ENCODE measurements around the gene JDP2. TPM values are rescaled to one million over a fixed set of nuclear protein-coding genes. Genes with fewer than 3 reads are reported as not detected.

JDP2 gene
- total and polyA plus RNA-seq, 2 donors (not counting 1 experiment from before 2014, with no cell fraction given): 7.9 to 17.9 TPM

- H3K27me3 Mint-ChIP-seq: no peaks in the 10 kb centered on the region
- WGBS (ENCODE audit: insufficient coverage): 88% methylated on average over 14 of the region's 25 CpGs
- Histone ChIP-seq H3K27ac (ENCODE audit: low read length in 2 of 2) (peak overlapping the region in 1 of 2 donors; percentile 71), H3K4me1 (ENCODE audit: control insufficient read depth in 2 of 2, insufficient read depth in 2 of 2, low read length in 2 of 2) (peaks cover 14 to 32% of the 10 kb centered on the region in 2 donors), H3K27me3 (replicated peaks in 1 of 4; ENCODE audit: control extremely low read depth in 1 of 4, control insufficient read depth in 3 of 4, insufficient read depth in 4 of 4, low read length in 3 of 4) (no peaks in the 10 kb centered on the region), H3K36me3 (replicated peaks in 1 of 2; ENCODE audit: control extremely low read depth in 1 of 2, control insufficient read depth in 1 of 2, extremely low read depth in 1 of 2, insufficient read depth in 2 of 2, low read length in 1 of 2) (peaks cover 0 to 30% of the 10 kb centered on the region in 2 experiments), H3K9ac (ENCODE audit: low read length) (no peak overlapping the region), H3K9me3 (ENCODE audit: control extremely low read depth in 1 of 3, control insufficient read depth in 2 of 3, insufficient read depth in 1 of 3, low read length in 2 of 3) (no peaks in the 10 kb centered on the region), H3K4me3 (ENCODE audit: control extremely low read depth in 1 of 5, extremely low read depth in 1 of 5, insufficient read depth in 1 of 5, low read depth in 2 of 5, low read length in 4 of 5) (no peak overlapping the region), H3K79me2 (ENCODE audit: control insufficient read depth, insufficient read depth, low read length) (no peaks in the 10 kb centered on the region), H4K20me1 (ENCODE audit: control insufficient read depth, insufficient read depth, low read length, poor library complexity, severe bottlenecking) (no peaks in the 10 kb centered on the region), H3K4me2 (replicated peaks; ENCODE audit: low read depth, low read length, poor library complexity, severe bottlenecking) (no peak overlapping the region), H2AFZ (ENCODE audit: insufficient read depth, low read depth, low read length, poor library complexity, severe bottlenecking) (no peak overlapping the region)
- H3K9me3 Mint-ChIP-seq (ENCODE audit: insufficient read depth): no peaks in the 10 kb centered on the region
- ATAC-seq (ENCODE audit: low read depth): no peak
- peak overlapping the region; percentile 97 for H3K27ac Mint-ChIP-seq
- TF ChIP-seq, protein P1, sequence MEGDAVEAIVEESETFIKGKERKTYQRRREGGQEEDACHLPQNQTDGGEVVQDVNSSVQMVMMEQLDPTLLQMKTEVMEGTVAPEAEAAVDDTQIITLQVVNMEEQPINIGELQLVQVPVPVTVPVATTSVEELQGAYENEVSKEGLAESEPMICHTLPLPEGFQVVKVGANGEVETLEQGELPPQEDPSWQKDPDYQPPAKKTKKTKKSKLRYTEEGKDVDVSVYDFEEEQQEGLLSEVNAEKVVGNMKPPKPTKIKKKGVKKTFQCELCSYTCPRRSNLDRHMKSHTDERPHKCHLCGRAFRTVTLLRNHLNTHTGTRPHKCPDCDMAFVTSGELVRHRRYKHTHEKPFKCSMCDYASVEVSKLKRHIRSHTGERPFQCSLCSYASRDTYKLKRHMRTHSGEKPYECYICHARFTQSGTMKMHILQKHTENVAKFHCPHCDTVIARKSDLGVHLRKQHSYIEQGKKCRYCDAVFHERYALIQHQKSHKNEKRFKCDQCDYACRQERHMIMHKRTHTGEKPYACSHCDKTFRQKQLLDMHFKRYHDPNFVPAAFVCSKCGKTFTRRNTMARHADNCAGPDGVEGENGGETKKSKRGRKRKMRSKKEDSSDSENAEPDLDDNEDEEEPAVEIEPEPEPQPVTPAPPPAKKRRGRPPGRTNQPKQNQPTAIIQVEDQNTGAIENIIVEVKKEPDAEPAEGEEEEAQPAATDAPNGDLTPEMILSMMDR (IDR thresholded peaks at IDR 0.05): no peak
- no peak for TF ChIP-seq EZH2 (IDR thresholded peaks at IDR 0.05; ENCODE audit: borderline replicate concordance, insufficient read depth, low read depth, low read length, poor library complexity, severe bottlenecking)
- peak overlapping the region; percentile 16 for H3K4me3 Mint-ChIP-seq
- ChIA-PET POLR2A (no interaction called here), CTCF (interaction anchor here (1.1 to 1.7 kb wide), 5 partner anchors 11 to 92 kb away, joined by 3 to 7 read pairs (median 3); no protein-coding TSS in a partner anchor)
- H3K4me1 Mint-ChIP-seq: peaks cover 46% of the 10 kb centered on the region
- no peak for DNase-seq
- intact Hi-C loops (cut with micrococcal nuclease): no loop called here
These were observed 41.9 kb downstream of the JDP2 start for GRCh38 chr14:75469606-75470237.

DNA sequence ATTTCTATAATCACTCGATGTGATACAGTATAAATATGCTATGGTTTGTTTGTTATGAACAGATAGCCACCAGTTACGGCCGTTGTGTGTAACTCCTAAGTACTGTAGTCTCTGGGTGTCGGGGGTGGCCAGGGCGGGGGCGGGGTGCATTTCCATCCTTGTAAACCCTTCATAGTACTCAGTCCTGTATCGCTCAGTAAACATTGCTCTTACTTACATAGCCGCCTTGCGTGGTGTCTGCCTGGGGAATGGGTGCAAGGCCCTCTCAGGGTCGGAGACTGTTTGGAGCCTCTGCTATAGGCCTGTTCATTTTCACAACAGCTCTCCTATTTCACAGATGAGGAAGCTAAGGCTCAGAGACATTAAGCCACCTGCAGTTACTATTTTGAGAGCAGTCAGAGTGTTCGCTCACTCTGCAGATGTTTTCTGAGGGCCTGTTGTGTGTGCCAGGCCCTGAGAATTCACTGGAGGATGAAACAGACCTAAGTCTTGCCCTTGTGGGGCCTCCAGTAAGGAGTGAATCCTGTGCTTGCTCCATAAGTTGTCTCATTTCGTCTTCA lies 42.5 kb downstream of the JDP2 start:
- Histone ChIP-seq H3K4me1 (ENCODE audit: control insufficient read depth in 2 of 2, insufficient read depth in 2 of 2, low read length in 2 of 2) (peaks cover 14 to 32% of the 10 kb centered on the region in 2 donors), H2AFZ (ENCODE audit: insufficient read depth, low read depth, low read length, poor library complexity, severe bottlenecking) (peak overlapping the region; percentile 51), H3K9ac (ENCODE audit: low read length) (peak overlapping the region; percentile 16), H3K27ac (ENCODE audit: low read length in 2 of 2) (peak overlapping the region; percentile 71 to 82), H3K4me3 (ENCODE audit: control extremely low read depth in 1 of 5, extremely low read depth in 1 of 5, insufficient read depth in 1 of 5, low read depth in 2 of 5, low read length in 4 of 5) (no peak overlapping the region), H3K27me3 (replicated peaks in 1 of 4; ENCODE audit: control extremely low read depth in 1 of 4, control insufficient read depth in 3 of 4, insufficient read depth in 4 of 4, low read length in 3 of 4) (no peaks in the 10 kb centered on the region), H4K20me1 (ENCODE audit: control insufficient read depth, insufficient read depth, low read length, poor library complexity, severe bottlenecking) (no peaks in the 10 kb centered on the region), H3K36me3 (replicated peaks in 1 of 2; ENCODE audit: control extremely low read depth in 1 of 2, control insufficient read depth in 1 of 2, extremely low read depth in 1 of 2, insufficient read depth in 2 of 2, low read length in 1 of 2) (peaks cover 0 to 30% of the 10 kb centered on the region in 2 experiments), H3K4me2 (replicated peaks; ENCODE audit: low read depth, low read length, poor library complexity, severe bottlenecking) (peak overlapping the region; percentile 44), H3K9me3 (ENCODE audit: control extremely low read depth in 1 of 3, control insufficient read depth in 2 of 3, insufficient read depth in 1 of 3, low read length in 2 of 3) (no peaks in the 10 kb centered on the region), H3K79me2 (ENCODE audit: control insufficient read depth, insufficient read depth, low read length) (no peaks in the 10 kb centered on the region)
- ChIA-PET CTCF (interaction anchor here (1.0 to 1.5 kb wide), 3 partner anchors 19 to 106 kb away, joined by 3 to 7 read pairs (median 3); no protein-coding TSS in a partner anchor), POLR2A (no interaction called here)
- peak overlapping the region; percentile 62 for H3K4me3 Mint-ChIP-seq
- H3K9me3 Mint-ChIP-seq (ENCODE audit: insufficient read depth): no peaks in the 10 kb centered on the region
- peaks cover 46% of the 10 kb centered on the region for H3K4me1 Mint-ChIP-seq
- H3K27ac Mint-ChIP-seq: peak overlapping the region; percentile 97
- H3K27me3 Mint-ChIP-seq: no peaks in the 10 kb centered on the region
- DNase-seq (peak; percentile 47), ATAC-seq (ENCODE audit: low read depth) (peak; percentile 81)
- 56% methylated on average over 3 of the region's 12 CpGs for WGBS (ENCODE audit: insufficient coverage)
- TF ChIP-seq, protein P1 (IDR thresholded peaks at IDR 0.05): no peak
- no peak for TF ChIP-seq EZH2 (IDR thresholded peaks at IDR 0.05; ENCODE audit: borderline replicate concordance, insufficient read depth, low read depth, low read length, poor library complexity, severe bottlenecking)
- intact Hi-C loops (cut with micrococcal nuclease): no loop called here

Measured in B cell (primary cell).